ENCODE results near the gene NFATC2.
"Not testable (repeated sequence)": the region's sequence is repeated elsewhere in the genome, so short reads cannot be mapped to it uniquely, and the experiment has no call there.

Gene NFATC2

GRCh38 chr20:51481341-51481914 is 61.1 kb downstream of the NFATC2 start:
- H3K9ac ChIP-seq (ENCODE audit: low read length): peak overlapping the region; percentile 62
- peaks cover 48% of the 10 kb centered on the region for H4K20me1 ChIP-seq (ENCODE audit: insufficient read depth, low read length)
- peak overlapping the region; percentile 63 for H3K4me3 ChIP-seq (ENCODE audit: low read length)
- no peak overlapping the region for H2AFZ ChIP-seq (ENCODE audit: low read depth, low read length)
- H3K36me3 ChIP-seq (replicated peaks; ENCODE audit: low read depth, low read length): peaks cover 52% of the 10 kb centered on the region
- peaks cover 80% of the 10 kb centered on the region for H3K79me2 ChIP-seq (ENCODE audit: low read length)
- TF ChIP-seq EZH2phosphoT487 (IDR thresholded peaks at IDR 0.05; ENCODE audit: low read depth) (no peak), CTCF (IDR thresholded peaks at IDR 0.05; ENCODE audit: low read depth, low read length) (no peak)
- H3K27me3 ChIP-seq (ENCODE audit: low read depth, low read length): no peaks in the 10 kb centered on the region
- peak overlapping the region; percentile 91 for H3K4me2 ChIP-seq (ENCODE audit: low read length)
- H3K4me1 ChIP-seq (ENCODE audit: low read length): peaks cover 42% of the 10 kb centered on the region
- no peaks in the 10 kb centered on the region for H3K9me3 ChIP-seq (ENCODE audit: insufficient read depth, low read length)
- H3K27ac ChIP-seq (ENCODE audit: low read length): peak overlapping the region; percentile 90

- Histone ChIP-seq H3K9me3 (ENCODE audit: insufficient read depth, low read length) (no peaks in the 10 kb centered on the region), H3K4me3 (ENCODE audit: low read length) (peak overlapping the region; percentile 63), H3K79me2 (ENCODE audit: low read length) (peaks cover 78% of the 10 kb centered on the region), H3K36me3 (replicated peaks; ENCODE audit: low read depth, low read length) (peaks cover 49% of the 10 kb centered on the region), H3K4me2 (ENCODE audit: low read length) (peak overlapping the region; percentile 91), H3K4me1 (ENCODE audit: low read length) (peaks cover 44% of the 10 kb centered on the region), H2AFZ (ENCODE audit: low read depth, low read length) (no peak overlapping the region), H3K27ac (ENCODE audit: low read length) (peak overlapping the region; percentile 90), H3K9ac (ENCODE audit: low read length) (peak overlapping the region; percentile 65), H3K27me3 (ENCODE audit: low read depth, low read length) (no peaks in the 10 kb centered on the region), H4K20me1 (ENCODE audit: insufficient read depth, low read length) (peaks cover 46% of the 10 kb centered on the region)
- no peak for TF ChIP-seq EZH2phosphoT487 (IDR thresholded peaks at IDR 0.05; ENCODE audit: low read depth)
- TF ChIP-seq CTCF (IDR thresholded peaks at IDR 0.05; ENCODE audit: low read depth, low read length): no peak
These were observed 61.8 kb downstream of the NFATC2 start for GRCh38 chr20:51480507-51481270.

- Histone ChIP-seq H3K79me2 (ENCODE audit: low read length) (peaks cover 37% of the 10 kb centered on the region), H4K20me1 (ENCODE audit: insufficient read depth, low read length) (peaks cover 12% of the 10 kb centered on the region), H3K4me1 (ENCODE audit: low read length) (peaks cover 27% of the 10 kb centered on the region), H3K36me3 (replicated peaks; ENCODE audit: low read depth, low read length) (peaks cover 69% of the 10 kb centered on the region)
- H3K9ac ChIP-seq (ENCODE audit: low read length); H3K4me3 ChIP-seq (ENCODE audit: low read length); H3K4me2 ChIP-seq (ENCODE audit: low read length); H3K9me3 ChIP-seq (ENCODE audit: insufficient read depth, low read length); H3K27me3 ChIP-seq (ENCODE audit: low read depth, low read length); H2AFZ ChIP-seq (ENCODE audit: low read depth, low read length); H3K27ac ChIP-seq (ENCODE audit: low read length): not testable (repeated sequence)
These were observed 66.4 kb downstream of the NFATC2 start for GRCh38 chr20:51476106-51476505.

GRCh38 chr20:51473771-51474170 is 68.7 kb downstream of the NFATC2 start:
- H3K27ac ChIP-seq (ENCODE audit: low read length): no peak overlapping the region
- H3K9ac ChIP-seq (ENCODE audit: low read length): no peak overlapping the region

More at GRCh38 chr20:51473771-51474170, 68.7 kb downstream of the NFATC2 start:
- Histone ChIP-seq H3K36me3 (replicated peaks; ENCODE audit: low read depth, low read length) (peaks cover 79% of the 10 kb centered on the region), H3K4me1 (ENCODE audit: low read length) (peaks cover 20% of the 10 kb centered on the region), H2AFZ (ENCODE audit: low read depth, low read length) (no peak overlapping the region), H4K20me1 (ENCODE audit: insufficient read depth, low read length) (peaks cover 15% of the 10 kb centered on the region), H3K27me3 (ENCODE audit: low read depth, low read length) (no peaks in the 10 kb centered on the region), H3K4me2 (ENCODE audit: low read length) (no peak overlapping the region), H3K9me3 (ENCODE audit: insufficient read depth, low read length) (no peaks in the 10 kb centered on the region), H3K4me3 (ENCODE audit: low read length) (no peak overlapping the region), H3K79me2 (ENCODE audit: low read length) (peaks cover 20% of the 10 kb centered on the region)
- no peak for TF ChIP-seq EZH2phosphoT487 (IDR thresholded peaks at IDR 0.05; ENCODE audit: low read depth)
- TF ChIP-seq CTCF (IDR thresholded peaks at IDR 0.05; ENCODE audit: low read depth, low read length): no peak

Measured in OCI-LY3 (cell line).